ENCODE data around the gene CFAP70. TPM values are rescaled to one million over a fixed set of nuclear protein-coding genes. Genes with fewer than 3 reads are reported as not detected.
A peak's percentile ranks its signal among the peaks of the same experiment; 100 is the strongest.
"Not testable (repeated sequence)": the region's sequence is repeated elsewhere in the genome, so short reads cannot be mapped to it uniquely, and the experiment has no call there.

The CFAP70 gene
- total RNA-seq, result 2.8 TPM

- peak; percentile 92 for DNase-seq (ENCODE audit: low spot score)
Observed at GRCh38 chr10:73358331-73359279, at the start of gene CFAP70. TSS of gene CFAP70 (minus strand) at chr10:73358864. CDS start at chr10:73354796, 4,068 bp downstream.

GRCh38 chr10:73408061-73408460, 49.4 kb upstream of the CFAP70 start:
- DNase-seq (ENCODE audit: low spot score), result no peak
- ATAC-seq, result no peak

More at GRCh38 chr10:73358331-73359279, at the start of gene CFAP70:
- ATAC-seq, result peak; percentile 97

GRCh38 chr10:73407495-73407894, 48.8 kb upstream of the CFAP70 start:
- ATAC-seq (no peak), DNase-seq (ENCODE audit: low spot score) (no peak)

- DNase-seq (ENCODE audit: low spot score) (no peak), ATAC-seq (no peak)
Observed at GRCh38 chr10:73406846-73407245, 48.2 kb upstream of the CFAP70 start.

GRCh38 chr10:73405556-73405955, 46.9 kb upstream of the CFAP70 start:
- ATAC-seq, result no peak
- no peak for DNase-seq (ENCODE audit: low spot score)

- ATAC-seq (no peak), DNase-seq (ENCODE audit: low spot score) (no peak)
Observed at GRCh38 chr10:73404690-73405089, 46.0 kb upstream of the CFAP70 start.

GRCh38 chr10:73401636-73402035, 43.0 kb upstream of the CFAP70 start:
- no peak for ATAC-seq

GRCh38 chr10:73399063-73399462, 40.4 kb upstream of the CFAP70 start:
- no peak for DNase-seq (ENCODE audit: low spot score)
- no peak for ATAC-seq

More at GRCh38 chr10:73401636-73402035, 43.0 kb upstream of the CFAP70 start:
- no peak for DNase-seq (ENCODE audit: low spot score)

GRCh38 chr10:73398024-73398423, 39.4 kb upstream of the CFAP70 start:
- DNase-seq (ENCODE audit: low spot score) (no peak), ATAC-seq (peak; percentile 55)

GRCh38 chr10:73394325-73394724, 35.7 kb upstream of the CFAP70 start:
- not testable (repeated sequence) for ATAC-seq; DNase-seq (ENCODE audit: low spot score)

- DNase-seq (ENCODE audit: low spot score), result no peak
- ATAC-seq, result no peak
Observed at GRCh38 chr10:73388228-73388627, 29.6 kb upstream of the CFAP70 start.

GRCh38 chr10:73386583-73386982, 27.9 kb upstream of the CFAP70 start:
- no peak for DNase-seq (ENCODE audit: low spot score)

GRCh38 chr10:73379064-73379748, 20.5 kb upstream of the CFAP70 start:
- no peak for ATAC-seq
- no peak for DNase-seq (ENCODE audit: low spot score)

More at GRCh38 chr10:73386583-73386982, 27.9 kb upstream of the CFAP70 start:
- no peak for ATAC-seq

GRCh38 chr10:73376679-73377078, 18.0 kb upstream of the CFAP70 start:
- no peak for ATAC-seq
- DNase-seq (ENCODE audit: low spot score), result no peak

- DNase-seq (ENCODE audit: low spot score) (no peak), ATAC-seq (no peak)
Observed at GRCh38 chr10:73368238-73368637, 9.6 kb upstream of the CFAP70 start.

GRCh38 chr10:73366381-73367298, 8.0 kb upstream of the CFAP70 start:
- ATAC-seq (no peak), DNase-seq (ENCODE audit: low spot score) (no peak)

GRCh38 chr10:73364964-73365363, 6.3 kb upstream of the CFAP70 start:
- ATAC-seq, result no peak
- DNase-seq (ENCODE audit: low spot score), result no peak

- ATAC-seq (no peak), DNase-seq (ENCODE audit: low spot score) (no peak)
Observed at GRCh38 chr10:73359492-73359891, 828 bp upstream of the CFAP70 start.

- ATAC-seq, result no peak
- no peak for DNase-seq (ENCODE audit: low spot score)
Observed at GRCh38 chr10:73357821-73358220, 843 bp downstream of the CFAP70 start.

GRCh38 chr10:73357166-73357565, 1.5 kb downstream of the CFAP70 start:
- ATAC-seq (no peak), DNase-seq (ENCODE audit: low spot score) (no peak)

GRCh38 chr10:73344269-73344668, 14.4 kb downstream of the CFAP70 start:
- DNase-seq (ENCODE audit: low spot score) (no peak), ATAC-seq (no peak)
